GM21737 (cell line): ENCODE measurements around the gene CPNE9.

ENCODE experiments used
- ATAC-seq: cut with Tn5 transposase; IDR thresholded peaks from one replicate; pipeline ENCODE4 v1.9.1; 2021; ENCODE audit warnings: mild to moderate bottlenecking, moderate library complexity; ENCODE audit not compliant: unreplicated experiment

The CPNE9 gene

DNA sequence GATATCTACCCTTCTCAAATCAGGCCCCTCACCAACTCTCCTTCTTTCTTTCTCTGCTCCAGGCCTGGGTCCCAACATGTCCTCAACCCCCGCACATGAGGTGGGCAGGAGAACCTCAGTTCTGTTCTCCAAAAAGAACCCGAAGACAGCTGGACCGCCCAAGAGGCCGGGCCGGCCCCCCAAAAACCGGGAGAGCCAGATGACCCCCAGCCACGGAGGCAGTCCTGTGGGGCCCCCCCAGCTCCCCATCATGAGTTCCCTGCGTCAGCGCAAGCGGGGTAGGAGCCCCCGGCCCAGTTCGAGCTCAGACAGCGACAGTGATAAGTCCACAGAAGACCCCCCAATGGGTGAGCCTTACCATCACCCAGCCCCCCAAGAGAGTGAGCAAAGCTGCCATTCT lies 40.5 kb downstream of the CPNE9 start:
- no peak for ATAC-seq

DNA sequence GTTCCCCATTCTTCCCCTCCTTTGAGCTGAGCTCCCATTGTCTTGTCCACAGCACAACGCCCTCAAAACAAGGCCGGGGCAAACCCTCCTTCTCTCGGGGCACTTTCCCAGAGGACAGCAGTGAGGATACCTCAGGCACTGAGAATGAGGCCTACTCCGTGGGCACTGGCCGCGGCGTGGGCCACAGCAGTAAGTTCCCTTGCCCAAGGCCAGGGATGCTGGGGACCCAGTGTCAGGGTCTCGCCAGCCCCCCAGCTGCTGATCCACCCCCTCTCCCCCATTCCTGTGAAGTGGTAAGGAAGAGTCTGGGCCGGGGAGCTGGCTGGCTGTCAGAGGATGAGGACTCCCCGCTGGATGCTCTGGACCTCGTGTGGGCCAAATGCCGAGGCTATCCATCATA lies 41.9 kb downstream of the CPNE9 start:
- no peak for ATAC-seq

DNA sequence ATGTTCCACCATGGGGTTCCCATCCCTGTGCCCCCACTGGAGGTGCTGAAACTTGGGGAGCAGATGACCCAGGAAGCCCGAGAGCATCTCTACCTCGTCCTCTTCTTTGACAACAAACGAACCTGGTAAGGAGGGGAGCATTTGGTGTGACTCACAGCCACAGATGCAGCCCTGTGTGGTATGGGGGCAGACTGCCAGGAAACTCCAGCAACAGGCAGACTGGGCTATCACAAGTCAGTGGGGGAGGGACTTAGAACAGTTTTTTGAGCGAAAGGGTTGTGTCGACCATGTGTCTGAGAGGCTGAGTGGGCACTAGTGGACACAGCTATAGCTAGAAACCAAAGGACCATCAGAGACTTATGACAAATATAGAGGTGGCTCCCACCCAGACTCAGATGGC lies 42.7 kb downstream of the CPNE9 start:
- no peak for ATAC-seq

DNA sequence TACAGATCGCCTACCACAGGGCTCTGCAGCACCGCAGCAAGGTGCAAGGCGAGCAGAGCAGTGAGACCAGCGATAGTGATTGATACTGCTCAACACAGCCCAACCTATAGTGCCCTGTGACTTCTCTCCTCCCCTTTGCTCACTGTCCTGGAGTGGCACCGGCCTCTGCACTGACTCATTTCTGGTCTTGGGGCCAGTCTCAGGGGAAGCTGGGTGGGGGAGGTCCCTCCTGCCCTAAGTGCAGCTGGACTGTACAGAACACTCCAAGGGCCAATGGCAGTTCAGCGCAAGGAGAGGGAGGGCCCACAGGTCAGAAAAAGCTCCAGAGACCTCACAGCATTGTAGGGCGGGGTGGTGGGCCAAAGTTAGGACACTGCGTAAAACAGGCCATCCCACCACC lies 43.6 kb downstream of the CPNE9 start:
- ATAC-seq, result no peak

DNA sequence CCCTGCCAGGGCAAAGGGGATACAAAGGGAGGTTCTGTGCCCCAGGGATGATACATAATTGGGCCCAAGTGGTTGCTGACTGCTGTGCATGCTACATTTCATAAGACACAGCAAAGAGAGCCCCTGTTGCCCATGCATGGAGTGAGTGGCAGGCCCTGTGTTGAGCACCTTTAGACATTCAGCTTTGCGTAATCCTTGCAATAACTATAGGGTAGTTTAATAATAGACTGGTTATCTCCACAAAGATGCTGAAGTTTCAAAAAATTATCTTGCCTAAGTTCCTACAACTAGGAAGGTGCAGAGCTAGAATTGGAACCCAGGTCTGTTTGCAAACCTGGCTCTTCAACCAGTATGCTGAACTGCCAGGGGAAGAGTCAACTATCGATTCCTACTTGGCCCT lies 44.4 kb downstream of the CPNE9 start:
- no peak for ATAC-seq

DNA sequence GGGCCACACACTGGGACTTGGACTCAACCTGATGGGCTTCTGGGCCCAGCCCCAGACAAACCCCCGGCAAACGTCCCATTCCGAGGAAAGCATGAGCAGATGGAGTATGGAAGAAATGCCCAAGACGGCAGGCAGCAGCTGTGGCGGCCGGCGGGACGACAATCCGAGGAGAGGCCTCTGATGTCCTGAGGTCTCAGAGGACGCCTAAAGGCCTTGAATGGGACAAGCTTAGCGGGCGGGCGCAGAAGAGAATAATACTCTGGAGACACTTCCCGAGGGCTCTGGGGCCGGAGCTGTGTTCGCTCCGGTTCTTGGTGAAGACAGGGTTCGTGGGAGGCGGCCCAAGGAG lies 45.6 kb downstream of the CPNE9 start:
- ATAC-seq, result no peak

DNA sequence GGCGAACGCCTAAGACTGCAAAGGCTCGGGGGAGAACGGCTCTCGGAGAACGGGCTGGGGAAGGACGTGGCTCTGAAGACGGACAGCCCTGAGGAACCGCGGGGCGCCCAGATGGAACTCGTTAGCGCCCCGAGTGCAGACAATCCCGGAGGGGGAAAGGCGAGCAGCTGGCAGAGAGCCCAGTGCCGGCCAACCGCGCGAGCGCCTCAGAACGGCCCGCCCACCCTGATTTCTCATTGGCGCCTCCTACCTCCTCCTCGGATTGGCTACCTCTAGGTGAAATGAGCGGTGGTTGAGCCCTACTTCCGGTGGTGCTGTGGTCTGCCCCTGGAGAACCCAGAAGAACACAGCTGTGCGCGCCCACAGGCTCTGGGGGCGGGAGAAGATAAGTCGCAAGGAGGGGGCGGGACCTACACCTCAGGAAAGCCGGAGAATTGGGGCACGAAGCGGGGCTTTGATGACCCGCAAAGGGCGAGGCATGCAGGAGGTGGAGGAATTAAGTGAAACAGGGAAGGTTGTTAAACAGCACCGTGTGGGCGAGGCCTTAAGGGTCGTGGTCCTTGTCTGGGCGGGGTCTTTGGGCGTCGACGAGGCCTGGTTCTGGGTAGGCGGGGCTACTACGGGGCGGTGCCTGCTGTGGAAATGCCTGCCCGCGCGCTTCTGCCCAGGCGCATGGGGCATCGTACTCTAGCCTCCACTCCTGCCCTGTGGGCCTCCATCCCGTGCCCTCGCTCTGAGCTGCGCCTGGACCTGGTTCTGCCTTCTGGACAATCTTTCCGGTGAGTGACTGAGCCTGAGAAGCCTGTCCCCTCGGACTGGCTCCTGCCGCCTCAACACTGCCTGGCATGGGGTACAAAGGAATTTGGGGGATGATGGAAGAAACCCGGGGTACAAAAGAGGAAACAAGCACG lies 46.3 kb downstream of the CPNE9 start, which contains the start of gene OGG1:
Gene OGG1, plus strand, starts transcription at position 308 of the 911 bp plus-strand sequence. Its CDS starts 335 bp downstream, at position 643.
- peak; percentile 88 for ATAC-seq

DNA sequence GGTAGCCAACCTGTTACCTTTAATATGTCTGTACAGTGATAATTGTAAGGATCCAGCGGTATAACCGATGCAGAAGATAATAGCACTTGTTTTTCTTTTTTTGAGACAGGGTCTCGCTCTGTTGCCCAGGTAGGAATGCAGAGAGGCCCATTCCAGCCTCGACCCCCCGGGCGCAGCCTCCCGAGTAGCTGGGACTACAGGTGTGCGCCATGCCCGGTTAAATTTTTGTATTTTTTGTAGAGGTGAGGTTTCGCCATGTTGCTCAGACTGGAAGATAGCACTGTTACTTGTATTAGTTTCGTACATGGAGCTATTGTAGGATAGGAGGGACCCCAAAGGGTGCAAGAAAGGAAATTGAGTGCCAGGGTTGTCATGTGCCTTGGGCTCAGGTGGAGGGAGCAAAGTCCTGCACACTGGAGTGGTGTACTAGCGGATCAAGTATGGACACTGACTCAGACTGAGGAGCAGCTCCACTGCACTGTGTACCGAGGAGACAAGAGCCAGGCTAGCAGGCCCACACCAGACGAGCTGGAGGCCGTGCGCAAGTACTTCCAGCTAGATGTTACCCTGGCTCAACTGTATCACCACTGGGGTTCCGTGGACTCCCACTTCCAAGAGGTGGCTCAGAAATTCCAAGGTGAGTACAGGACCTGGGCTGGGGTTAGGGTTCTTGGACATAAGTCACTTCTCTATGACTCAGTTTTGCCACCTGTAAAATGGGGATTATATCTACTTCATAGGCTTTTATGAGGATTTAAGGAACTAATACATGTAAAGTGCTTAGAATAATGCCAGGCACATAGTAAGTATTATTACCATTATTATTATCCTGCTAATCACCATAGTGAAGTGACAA lies 47.2 kb downstream of the CPNE9 start:
- no peak for ATAC-seq

DNA sequence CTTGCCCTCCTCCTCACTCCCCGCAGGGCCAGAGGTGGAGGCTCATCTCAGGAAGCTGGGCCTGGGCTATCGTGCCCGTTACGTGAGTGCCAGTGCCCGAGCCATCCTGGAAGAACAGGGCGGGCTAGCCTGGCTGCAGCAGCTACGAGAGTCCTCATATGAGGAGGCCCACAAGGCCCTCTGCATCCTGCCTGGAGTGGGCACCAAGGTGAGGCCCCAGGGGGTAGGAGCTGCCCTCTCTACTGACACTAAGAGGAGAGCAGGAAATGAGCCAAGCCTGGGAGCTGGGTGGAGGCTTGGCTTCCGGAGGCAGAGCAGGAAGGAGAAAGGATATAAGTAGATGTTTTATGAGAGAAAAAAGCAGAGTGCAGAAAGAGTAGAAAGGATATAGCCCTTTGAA lies 51.0 kb downstream of the CPNE9 start:
- no peak for ATAC-seq

DNA sequence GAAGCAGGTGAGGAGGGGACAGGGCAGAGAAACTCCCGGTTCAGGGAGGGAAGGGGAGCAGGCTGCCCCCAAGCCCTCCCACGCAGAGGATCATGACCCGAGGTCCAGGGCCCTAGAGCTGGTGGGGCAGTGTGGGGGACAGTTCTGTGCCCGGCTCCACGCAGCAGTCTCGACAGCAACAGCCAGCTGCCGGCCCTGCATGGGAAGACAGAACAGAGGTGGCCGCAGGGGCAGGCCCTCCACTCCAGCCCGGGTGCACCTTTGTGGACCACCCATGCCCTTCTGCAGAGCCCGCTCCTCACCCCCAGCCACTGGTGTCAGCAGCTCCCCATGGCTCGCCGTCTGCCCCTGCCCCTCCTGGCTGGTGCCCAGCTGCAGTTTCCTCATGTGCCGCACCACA lies 53.8 kb downstream of the CPNE9 start:
- no peak for ATAC-seq

DNA sequence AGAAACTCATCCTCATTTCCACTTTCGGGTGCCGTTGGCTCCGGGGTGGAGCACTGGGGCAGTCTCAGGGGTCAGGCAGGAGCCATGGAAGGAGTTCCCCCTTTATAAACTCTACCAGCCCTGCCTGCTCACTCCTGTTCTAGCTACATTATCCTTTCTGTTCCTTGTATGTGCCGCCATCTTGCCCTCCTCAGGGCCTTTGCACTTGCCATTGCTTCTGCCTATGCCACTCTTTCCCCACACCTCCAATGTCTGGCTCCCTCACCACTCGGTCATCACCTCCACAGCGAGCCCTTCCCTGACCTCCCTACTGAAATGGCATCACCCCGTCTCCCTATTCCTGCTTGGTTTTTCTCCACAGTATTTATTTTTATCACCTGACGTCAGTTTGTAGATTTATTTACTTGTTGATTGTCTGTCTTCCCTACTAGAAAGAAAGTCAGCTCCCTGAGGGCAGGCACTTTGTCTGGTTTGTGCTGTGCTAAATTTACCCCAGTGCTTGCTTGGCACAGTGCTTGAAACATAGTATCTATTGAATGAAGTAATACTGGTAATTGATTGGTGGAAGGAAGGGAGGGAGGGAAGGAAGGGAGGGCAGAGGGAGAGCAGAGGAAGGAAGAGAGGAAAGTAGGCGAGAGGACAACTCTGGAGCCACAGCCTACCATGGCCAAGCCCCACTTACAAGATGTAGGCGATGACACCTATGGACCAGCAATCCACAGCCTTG lies 57.3 kb downstream of the CPNE9 start:
- ATAC-seq, result no peak

DNA sequence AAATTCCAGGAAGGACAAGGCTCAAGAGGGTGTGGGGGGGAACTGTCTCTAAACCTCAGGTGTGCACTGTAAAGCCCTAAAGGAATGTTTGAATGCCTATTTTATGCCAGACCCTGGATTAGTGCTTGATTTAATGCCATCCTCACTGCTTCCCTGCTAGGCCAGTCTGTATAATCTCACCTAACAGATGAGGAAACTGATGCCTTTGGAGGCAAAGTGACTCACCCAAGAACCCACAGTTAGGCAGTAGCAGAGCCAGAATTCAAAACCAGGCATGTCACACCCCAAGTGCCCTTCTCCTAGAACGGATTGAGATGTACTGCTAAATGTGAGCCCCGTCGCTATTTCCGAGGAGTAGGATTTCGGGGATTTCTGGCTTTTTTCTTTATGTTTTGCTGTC lies 58.3 kb downstream of the CPNE9 start:
- no peak for ATAC-seq

DNA sequence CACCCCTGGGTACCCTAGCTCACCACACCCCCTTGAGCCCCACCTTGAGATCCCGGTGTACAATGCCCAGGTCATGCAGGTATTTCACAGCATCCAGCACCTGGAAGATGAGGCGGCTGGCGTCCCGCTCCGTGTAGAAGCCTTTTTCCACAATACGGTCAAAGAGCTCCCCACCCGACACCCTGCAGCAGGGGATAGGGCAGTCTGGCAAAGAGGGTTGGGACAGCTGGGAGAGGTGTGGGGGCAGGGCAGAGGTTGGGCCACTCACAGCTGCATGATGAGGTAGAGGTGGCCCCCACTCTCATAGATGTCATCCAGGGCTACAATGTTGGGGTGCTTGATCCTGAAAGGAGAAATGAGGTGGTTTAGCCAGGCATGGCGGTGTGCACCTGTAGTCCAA lies 59.2 kb downstream of the CPNE9 start:
- ATAC-seq, result no peak

DNA sequence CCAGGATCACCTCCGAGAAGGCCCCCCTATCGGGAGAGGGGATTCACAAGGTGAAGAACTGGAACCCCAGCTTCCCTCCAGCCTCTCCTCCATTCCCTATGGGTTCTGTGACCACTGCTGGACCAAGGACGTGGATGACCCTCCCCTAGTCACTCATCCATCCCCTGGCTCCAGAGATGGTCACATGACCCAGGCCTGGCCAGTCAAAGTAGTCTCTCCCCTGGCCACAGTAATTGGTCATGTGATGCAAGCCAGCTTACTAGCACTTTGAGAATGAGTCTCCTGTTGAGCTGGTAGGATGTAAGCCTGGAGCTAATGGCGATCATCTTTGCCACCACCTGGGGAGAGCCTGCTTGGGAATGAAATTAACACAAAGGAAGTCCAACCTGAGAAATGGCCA lies 62.2 kb downstream of the CPNE9 start:
- ATAC-seq, result no peak

DNA sequence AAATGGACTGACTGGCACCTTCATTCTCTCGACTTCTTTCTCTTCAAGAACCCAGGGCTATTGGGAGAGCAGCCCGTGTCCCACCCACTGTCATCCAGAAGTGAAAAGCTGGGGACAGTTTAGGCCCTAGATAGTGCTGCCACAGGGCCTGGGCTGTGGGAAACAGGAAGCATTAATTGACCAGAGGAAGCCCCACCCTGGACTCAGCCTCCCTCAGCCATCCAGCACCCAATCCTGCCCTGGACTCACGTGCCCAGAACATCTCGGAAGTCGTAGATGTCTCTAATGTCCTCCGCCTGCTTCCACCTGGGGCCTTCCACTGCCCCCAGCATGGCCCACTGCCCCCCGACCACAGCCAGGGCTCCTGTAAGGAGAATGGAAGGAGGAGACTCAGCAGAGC lies 63.8 kb downstream of the CPNE9 start:
- ATAC-seq, result no peak

DNA sequence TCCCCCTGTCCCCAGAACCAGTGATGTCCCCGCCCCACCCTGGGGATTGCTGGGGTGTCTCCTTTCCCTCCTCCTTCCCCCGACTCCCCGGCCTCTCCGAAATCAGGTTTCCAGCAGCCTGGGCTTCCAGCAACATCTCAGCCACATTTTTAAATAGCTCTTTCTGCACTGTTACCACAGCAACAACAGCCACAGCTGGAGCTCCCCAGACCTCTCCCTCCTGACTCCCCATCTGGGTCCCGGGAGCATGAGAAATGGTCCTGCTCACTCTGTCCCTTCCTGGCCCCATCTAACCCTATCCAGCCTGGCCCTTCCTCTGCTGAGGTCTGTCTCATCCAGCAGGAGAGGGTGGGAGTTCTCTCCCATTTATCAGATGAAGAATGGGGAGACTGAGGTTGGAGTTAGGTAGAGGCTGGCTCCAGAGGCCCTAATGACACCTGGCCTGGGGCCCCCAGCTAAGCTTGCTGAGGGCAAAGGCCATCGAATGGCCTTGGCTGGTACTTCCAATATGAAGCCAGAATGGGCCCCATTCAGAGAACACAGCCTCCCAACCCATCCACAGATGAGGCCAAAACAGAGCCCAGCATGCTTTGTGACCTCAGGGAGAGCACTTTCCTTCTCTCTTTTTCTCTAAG lies 64.6 kb downstream of the CPNE9 start:
- ATAC-seq, result no peak

DNA sequence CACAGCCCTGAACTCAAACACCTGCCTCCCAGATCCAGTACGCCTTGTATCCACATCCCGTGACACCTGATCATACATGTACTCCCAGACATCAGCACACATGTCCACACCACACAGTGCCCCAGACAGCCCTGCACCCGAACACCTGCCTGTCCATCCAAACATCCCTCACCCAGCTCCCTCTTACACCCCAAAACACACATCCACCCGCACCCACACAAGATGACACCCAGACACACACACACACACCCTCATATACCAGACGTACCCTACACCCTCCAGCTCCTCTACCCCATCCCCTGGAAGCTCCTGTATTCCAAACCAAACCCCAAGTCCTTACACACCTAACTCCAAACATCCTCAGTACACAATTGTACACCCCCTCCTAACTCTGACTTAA lies 65.4 kb downstream of the CPNE9 start:
- no peak for ATAC-seq

DNA sequence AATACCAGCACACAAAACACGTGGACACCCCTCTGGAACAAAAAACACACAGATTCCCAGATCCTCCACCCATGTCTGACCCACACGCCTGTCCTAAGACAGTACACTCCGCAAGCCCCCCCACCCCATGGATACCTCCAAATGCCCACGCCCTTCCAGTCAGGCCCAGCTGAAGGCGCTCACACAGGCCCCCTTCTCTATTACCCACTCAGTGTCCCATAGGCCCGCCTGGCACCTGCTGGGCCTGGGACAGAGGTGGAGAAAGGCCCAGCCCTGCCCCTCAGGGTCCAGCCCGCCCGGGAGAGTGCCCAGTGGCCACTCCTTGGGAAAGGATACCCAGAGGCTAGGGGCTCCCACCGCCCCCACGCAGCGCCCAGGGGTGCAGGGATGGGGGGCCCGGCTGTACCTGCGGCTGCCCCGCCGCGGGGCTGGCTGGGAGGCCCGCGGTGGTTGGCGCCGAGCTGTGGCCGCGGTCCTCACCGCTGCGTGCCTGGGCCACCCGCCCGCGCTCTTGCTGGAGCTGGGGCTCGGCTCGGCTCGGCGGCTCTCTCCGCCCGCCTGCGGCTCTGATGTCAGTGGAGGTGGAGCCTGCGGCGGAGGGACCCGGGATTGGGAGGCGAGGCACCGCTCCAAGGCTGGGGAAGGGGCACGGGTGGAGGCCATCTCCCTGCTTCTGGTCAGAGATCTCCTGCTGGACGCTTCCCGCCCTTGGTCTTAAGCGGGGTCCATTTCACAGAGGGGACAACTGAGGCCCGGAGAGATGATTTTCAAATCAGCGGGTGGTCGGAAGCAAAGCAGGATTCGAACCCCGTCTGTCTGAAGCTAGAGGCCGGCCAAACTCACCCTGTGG lies 66.0 kb downstream of the CPNE9 start, which contains the start of gene CAMK1:
Gene CAMK1, minus strand, starts transcription at position 522 of the 850 bp plus-strand sequence. CDS start 2,198 bp downstream, outside the sequence.
- ATAC-seq, result peak; percentile 53

DNA sequence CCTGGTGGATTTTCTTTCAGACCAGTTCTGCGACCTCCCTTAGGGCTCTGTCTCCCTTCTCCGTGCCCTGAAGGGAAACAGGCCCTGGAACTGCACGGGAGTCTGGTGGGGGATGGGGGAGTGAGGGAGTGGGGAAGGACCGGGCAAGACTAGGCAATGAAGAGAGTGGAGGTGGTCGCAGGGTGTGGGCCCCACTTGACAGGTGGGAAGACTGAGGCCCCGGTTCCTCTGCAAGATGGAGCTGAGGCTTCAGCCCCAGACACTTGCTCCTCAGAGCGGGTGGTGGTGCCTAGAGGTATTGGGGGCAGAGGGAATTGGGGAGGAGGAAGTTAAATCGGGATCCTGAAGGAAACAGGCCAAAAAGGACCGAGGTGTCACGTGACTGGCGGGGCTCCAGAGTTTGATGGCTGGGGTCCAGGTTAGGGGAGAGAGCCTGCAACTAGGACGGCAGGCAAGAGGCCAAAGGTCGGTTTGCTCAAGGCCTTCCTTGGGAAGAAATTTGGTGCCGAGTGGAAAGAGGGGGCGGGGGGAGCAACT lies 66.7 kb downstream of the CPNE9 start:
- ATAC-seq, result no peak
